ENCODE results near the gene HAUS8.

Gene HAUS8

DNA sequence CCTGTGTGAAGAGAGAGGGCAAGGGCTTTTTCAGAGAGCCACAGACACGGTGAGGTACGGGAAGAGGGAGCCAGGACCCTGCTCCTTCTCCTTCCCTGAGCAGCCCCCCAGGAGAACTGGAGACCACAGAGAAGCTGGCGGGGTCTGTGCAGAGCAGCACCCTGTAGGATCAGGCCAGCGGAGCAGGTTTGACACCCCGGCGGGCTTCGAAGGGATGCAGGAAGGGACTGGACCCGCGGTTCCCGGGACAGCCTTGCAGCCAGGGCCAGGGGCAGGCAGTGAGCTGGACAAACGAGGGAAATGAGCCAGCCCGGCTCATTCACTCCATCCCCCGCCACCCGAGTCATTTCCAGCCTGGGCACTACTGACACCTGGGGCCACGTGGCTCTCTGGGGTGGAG lies 70.9 kb downstream of the HAUS8 start:
- TF ChIP-seq, protein P1, sequence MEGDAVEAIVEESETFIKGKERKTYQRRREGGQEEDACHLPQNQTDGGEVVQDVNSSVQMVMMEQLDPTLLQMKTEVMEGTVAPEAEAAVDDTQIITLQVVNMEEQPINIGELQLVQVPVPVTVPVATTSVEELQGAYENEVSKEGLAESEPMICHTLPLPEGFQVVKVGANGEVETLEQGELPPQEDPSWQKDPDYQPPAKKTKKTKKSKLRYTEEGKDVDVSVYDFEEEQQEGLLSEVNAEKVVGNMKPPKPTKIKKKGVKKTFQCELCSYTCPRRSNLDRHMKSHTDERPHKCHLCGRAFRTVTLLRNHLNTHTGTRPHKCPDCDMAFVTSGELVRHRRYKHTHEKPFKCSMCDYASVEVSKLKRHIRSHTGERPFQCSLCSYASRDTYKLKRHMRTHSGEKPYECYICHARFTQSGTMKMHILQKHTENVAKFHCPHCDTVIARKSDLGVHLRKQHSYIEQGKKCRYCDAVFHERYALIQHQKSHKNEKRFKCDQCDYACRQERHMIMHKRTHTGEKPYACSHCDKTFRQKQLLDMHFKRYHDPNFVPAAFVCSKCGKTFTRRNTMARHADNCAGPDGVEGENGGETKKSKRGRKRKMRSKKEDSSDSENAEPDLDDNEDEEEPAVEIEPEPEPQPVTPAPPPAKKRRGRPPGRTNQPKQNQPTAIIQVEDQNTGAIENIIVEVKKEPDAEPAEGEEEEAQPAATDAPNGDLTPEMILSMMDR (IDR thresholded peaks at IDR 0.05; ENCODE audit: low read depth, low read length, missing control alignments): no peak
- DNase-seq (ENCODE audit: extremely low read depth, low read depth): no peak
- no peak overlapping the region for H3K4me3 ChIP-seq (replicated peaks; ENCODE audit: low read depth, low read length)

DNA sequence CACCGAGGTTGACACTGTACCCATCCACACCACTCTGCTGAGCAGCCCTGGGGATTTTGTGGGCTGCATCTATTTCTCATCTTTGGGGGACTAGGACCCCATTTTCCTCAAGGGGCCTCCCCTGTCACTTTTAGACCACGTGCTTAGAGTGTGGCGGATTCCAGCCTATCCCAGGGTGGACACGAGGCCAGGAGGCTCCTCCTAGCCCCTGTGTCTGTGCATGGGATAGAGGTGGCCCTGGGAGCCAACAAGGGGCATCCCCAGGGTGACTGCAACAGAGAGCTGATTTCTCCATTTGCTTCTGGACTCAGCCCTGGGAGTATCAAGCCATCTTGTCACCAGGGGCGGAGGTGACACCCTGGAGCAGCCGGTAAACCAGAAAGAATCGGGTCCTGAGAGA lies 72.8 kb downstream of the HAUS8 start:
- no peak overlapping the region for H3K4me3 ChIP-seq (replicated peaks; ENCODE audit: low read depth, low read length)
- no peak for DNase-seq (ENCODE audit: extremely low read depth, low read depth)
- TF ChIP-seq, protein P1 (IDR thresholded peaks at IDR 0.05; ENCODE audit: low read depth, low read length, missing control alignments): no peak

DNA sequence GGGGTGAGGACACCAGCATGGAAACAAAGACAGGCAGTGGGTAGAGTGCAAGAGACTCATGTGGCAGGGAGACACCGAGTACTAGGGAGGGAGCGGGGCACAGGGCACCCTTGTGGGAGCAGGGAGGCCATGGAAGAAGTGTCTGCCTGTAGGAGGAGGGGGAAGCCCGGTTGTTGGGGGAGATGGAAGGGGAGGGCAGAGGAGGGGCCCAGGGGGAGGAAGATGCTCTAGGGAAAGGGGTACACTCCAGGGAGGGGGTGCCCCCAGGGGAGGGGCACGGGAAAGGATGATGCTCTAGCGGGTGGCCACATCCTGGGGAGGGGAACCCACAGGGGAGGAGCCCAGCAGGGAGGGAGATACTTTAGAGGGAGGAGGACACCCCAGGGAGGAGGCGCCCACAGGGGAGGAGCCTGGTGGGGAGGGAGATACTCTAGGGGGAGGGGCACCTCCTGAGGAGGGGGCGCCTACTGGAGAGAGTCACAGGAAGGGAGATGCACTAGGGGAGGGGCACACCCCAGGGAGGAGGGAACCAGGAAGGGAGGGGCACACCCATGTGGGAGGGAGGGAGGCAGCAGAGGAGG lies 73.6 kb downstream of the HAUS8 start:
- no peak for DNase-seq (ENCODE audit: extremely low read depth, low read depth)
- H3K4me3 ChIP-seq (replicated peaks; ENCODE audit: low read depth, low read length): no peak overlapping the region
- TF ChIP-seq, protein P1 (IDR thresholded peaks at IDR 0.05; ENCODE audit: low read depth, low read length, missing control alignments): no peak
